SU-DHL-6 (cell line): ENCODE measurements around the gene CYBC1.

ENCODE experiments used
- H2AFZ ChIP-seq: fragments of 200-600 bp; sonication (generic); 2 replicates; pipeline ENCODE4 v1.6.1; 2014; ENCODE audit warnings: low read depth, mild to moderate bottlenecking, moderate library complexity, mixed read lengths, antibody characterized with exemption, low read length; ENCODE audit not compliant: severe bottlenecking
- H3F3A ChIP-seq: fragments of 200-600 bp; shearing (Covaris generic); 2 replicates; pipeline ENCODE4 v1.6.0; 2016; ENCODE audit warnings: antibody characterized with exemption, mild to moderate bottlenecking; ENCODE audit not compliant: insufficient read depth
- H3K27ac ChIP-seq: fragments of 200-600 bp; sonication (generic); 2 replicates; pipeline ENCODE4 v1.5.1; 2016; ENCODE audit warnings: low read depth, mild to moderate bottlenecking, low read length, moderate library complexity, mixed read lengths
- H3K27me3 ChIP-seq: fragments of 200-600 bp; sonication (generic), shearing (Covaris generic); 2 replicates; pipeline ENCODE4 v1.6.0; 2014; ENCODE audit warnings: mild to moderate bottlenecking, low read length
- H3K36me3 ChIP-seq: fragments of 200-600 bp; sonication (generic); 2 replicates; pipeline ENCODE4 v1.6.1; 2014; ENCODE audit warnings: mild to moderate bottlenecking, low read length, mixed read lengths
- H3K4me2 ChIP-seq: fragments of 300-600, 200-600 bp; shearing (Covaris generic), sonication (generic); 2 replicates; pipeline ENCODE4 v1.6.0; 2014; ENCODE audit warnings: low read length, low read depth, mild to moderate bottlenecking; ENCODE audit not compliant: poor library complexity, severe bottlenecking
- H3K4me3 ChIP-seq: fragments of 200-600 bp; sonication (generic); 2 replicates; pipeline ENCODE4 v1.5.1; 2014; ENCODE audit warnings: antibody characterized with exemption, low read length, mild to moderate bottlenecking, mixed read lengths; ENCODE audit not compliant: insufficient read depth, poor library complexity, severe bottlenecking
- H3K79me2 ChIP-seq: fragments of 200-600 bp; sonication (generic); 2 replicates; pipeline ENCODE4 v1.6.1; 2014; ENCODE audit warnings: mild to moderate bottlenecking, low read length, moderate library complexity; ENCODE audit not compliant: insufficient read depth
- H3K9ac ChIP-seq: fragments of 200-600 bp; sonication (generic); 2 replicates; pipeline ENCODE4 v1.7.0; 2014; ENCODE audit warnings: mild to moderate bottlenecking, low read length
- H3K9me2 ChIP-seq: fragments of 200-600 bp; sonication (generic); replicated peaks from 2 replicates; pipeline ENCODE4 v1.6.1; 2014; ENCODE audit warnings: low read length; ENCODE audit not compliant: insufficient read depth
- H3K9me3 ChIP-seq: fragments of 200-600 bp; sonication (generic); 2 replicates; pipeline ENCODE4 v1.6.1; 2014; ENCODE audit warnings: low read length, mixed read lengths; ENCODE audit not compliant: insufficient read depth
- H4K20me1 ChIP-seq: fragments of 200-600 bp; sonication (generic); 2 replicates; pipeline ENCODE4 v1.6.1; 2014; ENCODE audit warnings: low read depth, mild to moderate bottlenecking, antibody characterized with exemption, low read length, moderate library complexity, mixed read lengths
- EZH2phosphoT487 ChIP-seq: fragments of 200-600 bp; sonication (generic), shearing (Covaris generic); conservative IDR thresholded peaks from 2 replicates; pipeline ENCODE4 v1.6.1; 2018; ENCODE audit warnings: mild to moderate bottlenecking, antibody characterized with exemption, low read length, moderate library complexity, mixed read lengths
- TF ChIP-seq, protein P1 (sequence below): fragments of 200-600 bp; sonication (generic); IDR thresholded peaks from one replicate; pipeline ENCODE4 v1.5.1; 2017; ENCODE audit warnings: antibody characterized with exemption, mild to moderate bottlenecking, low read length, moderate library complexity; ENCODE audit not compliant: insufficient read depth, poor library complexity, severe bottlenecking

The CYBC1 gene

DNA sequence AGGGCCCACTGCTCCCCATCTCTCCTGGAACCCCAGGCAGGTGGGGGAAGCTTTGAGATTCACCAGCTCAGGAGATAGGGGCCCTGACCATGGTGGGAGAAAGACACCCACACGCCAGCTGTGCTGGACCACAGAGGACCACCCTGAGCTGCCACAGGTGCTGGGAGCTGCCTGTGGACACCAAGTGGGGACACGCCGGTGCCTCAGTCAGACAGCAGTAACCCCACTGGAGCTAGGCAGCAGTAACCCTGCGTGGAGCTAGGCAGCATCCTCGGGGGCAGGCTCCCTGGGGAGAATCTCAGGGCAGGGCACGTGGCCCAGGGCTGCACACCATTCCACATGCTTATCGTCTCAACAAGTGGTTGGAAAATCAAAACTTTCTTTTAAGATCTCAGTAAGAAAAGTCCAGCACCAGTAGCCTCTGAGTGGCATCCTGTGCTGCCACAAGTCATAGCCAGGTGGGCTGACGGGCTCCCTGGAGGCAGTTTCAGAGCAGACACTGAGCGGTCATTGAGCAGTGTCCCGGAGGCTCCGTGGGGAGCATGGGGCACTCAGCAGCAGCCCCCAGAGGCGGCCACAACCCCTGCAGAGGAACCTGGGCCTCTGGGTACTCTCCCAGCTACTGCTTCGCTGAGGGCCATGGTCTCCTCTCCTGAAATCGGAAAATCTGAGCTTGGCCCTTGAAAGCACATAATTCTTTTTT, 40.4 kb downstream of the CYBC1 start:
- H3K4me2 ChIP-seq: no peak overlapping the region

DNA sequence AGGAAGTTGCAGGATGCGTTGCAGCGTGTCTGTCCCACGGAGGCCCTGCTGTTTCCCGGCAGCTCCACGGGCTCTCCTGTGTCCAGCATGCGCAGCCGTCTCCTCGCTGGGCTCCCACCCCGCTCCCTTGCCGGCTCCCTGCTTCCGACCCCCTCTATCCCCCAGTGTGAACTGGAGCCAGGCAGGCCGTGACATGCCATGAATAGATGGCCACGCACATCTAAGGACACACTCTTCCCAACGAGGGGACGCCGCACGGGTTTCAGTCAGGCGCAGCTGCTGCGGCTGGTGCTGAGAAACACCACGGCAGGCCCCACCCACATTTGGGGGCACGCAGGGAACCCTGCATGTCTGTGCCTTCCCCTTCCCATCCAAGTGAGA, 41.6 kb downstream of the CYBC1 start:
- no peaks in the 10 kb centered on the region for H3K9me3 ChIP-seq
- H3K27ac ChIP-seq: no peak overlapping the region
- no peaks in the 10 kb centered on the region for H3F3A ChIP-seq
- H3K9ac ChIP-seq: no peak overlapping the region
- no peak overlapping the region for H2AFZ ChIP-seq
- no peaks in the 10 kb centered on the region for H3K9me2 ChIP-seq
- no peaks in the 10 kb centered on the region for H3K79me2 ChIP-seq
- H3K36me3 ChIP-seq: no peaks in the 10 kb centered on the region
- no peak for TF ChIP-seq EZH2phosphoT487
- TF ChIP-seq, protein P1, sequence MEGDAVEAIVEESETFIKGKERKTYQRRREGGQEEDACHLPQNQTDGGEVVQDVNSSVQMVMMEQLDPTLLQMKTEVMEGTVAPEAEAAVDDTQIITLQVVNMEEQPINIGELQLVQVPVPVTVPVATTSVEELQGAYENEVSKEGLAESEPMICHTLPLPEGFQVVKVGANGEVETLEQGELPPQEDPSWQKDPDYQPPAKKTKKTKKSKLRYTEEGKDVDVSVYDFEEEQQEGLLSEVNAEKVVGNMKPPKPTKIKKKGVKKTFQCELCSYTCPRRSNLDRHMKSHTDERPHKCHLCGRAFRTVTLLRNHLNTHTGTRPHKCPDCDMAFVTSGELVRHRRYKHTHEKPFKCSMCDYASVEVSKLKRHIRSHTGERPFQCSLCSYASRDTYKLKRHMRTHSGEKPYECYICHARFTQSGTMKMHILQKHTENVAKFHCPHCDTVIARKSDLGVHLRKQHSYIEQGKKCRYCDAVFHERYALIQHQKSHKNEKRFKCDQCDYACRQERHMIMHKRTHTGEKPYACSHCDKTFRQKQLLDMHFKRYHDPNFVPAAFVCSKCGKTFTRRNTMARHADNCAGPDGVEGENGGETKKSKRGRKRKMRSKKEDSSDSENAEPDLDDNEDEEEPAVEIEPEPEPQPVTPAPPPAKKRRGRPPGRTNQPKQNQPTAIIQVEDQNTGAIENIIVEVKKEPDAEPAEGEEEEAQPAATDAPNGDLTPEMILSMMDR: no peak
- H3K4me3 ChIP-seq: no peak overlapping the region
- no peak overlapping the region for H3K4me2 ChIP-seq
- H4K20me1 ChIP-seq: no peaks in the 10 kb centered on the region; the same call in 1 of the 2 replicates
- no peaks in the 10 kb centered on the region for H3K27me3 ChIP-seq

More for the DNA sequence above, 40.4 kb downstream of the CYBC1 start:
- Histone ChIP-seq H3K79me2 (no peaks in the 10 kb centered on the region), H3K9me2 (no peaks in the 10 kb centered on the region), H3K9me3 (no peaks in the 10 kb centered on the region), H4K20me1 (no peaks in the 10 kb centered on the region; the same call in 1 of the 2 replicates), H3K36me3 (no peaks in the 10 kb centered on the region), H2AFZ (no peak overlapping the region), H3K27ac (no peak overlapping the region), H3F3A (no peaks in the 10 kb centered on the region), H3K27me3 (no peaks in the 10 kb centered on the region), H3K4me3 (no peak overlapping the region), H3K9ac (no peak overlapping the region)
- TF ChIP-seq EZH2phosphoT487: no peak
- TF ChIP-seq, protein P1: no peak

DNA sequence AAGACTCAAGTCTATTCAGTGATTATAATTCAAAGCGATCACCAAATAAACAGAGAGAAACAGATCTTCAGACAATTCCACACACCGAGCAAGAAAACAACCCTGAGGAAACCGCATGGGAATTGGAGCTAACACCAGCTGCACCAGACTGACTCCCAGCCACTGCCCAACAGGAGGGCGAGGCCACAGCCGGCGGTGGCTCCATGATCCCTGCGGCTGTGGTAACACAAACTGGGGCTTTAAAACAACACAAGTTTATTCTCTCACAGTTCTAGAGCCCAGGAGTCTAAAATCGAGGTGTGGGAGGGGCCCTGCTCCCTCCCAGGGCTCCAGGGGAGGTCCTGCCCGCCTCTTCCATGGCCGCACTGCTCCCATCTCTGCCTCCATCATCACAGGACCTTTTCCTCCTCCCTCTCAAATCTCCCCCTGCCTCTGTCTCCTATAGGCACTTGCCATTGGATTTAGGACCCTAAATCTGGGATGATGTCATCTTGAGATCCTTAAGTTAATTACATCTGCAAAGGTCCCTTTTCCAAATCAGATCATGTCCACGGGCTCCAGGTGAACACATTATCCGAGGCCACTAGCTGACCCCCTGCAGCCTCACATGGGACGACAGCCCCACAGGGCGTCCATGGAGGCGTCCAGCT, 42.1 kb downstream of the CYBC1 start:
- Histone ChIP-seq H3K27ac (no peak overlapping the region), H3K9me2 (no peaks in the 10 kb centered on the region), H3K9me3 (no peaks in the 10 kb centered on the region), H3K4me3 (no peak overlapping the region), H3F3A (no peaks in the 10 kb centered on the region), H2AFZ (no peak overlapping the region), H3K4me2 (no peak overlapping the region), H3K9ac (no peak overlapping the region), H3K79me2 (no peaks in the 10 kb centered on the region), H3K36me3 (no peaks in the 10 kb centered on the region), H4K20me1 (no peaks in the 10 kb centered on the region), H3K27me3 (no peaks in the 10 kb centered on the region)
- TF ChIP-seq EZH2phosphoT487: no peak
- TF ChIP-seq, protein P1: no peak
